Activated CD4-positive, CD25-positive, alpha-beta regulatory T cell (primary cell): Measurements from ENCODE around the gene TMEM208.

Experiments used
- DNase-seq, 4 experiments: peaks; one replicate each; lab custom pipeline; 2025; lab: John Stamatoyannopoulos, UW

The TMEM208 gene

GRCh38 chr16:67226804-67227566 is at the start of gene TMEM208:
Gene TMEM208 (plus strand): TSS chr16:67227130. CDS start chr16:67227219, 89 bp downstream.
- peak; percentile 93 to 98 (median 94) for DNase-seq

- no peak for DNase-seq
Measured at GRCh38 chr16:67177743-67178699, 48.9 kb upstream of the TMEM208 start.

GRCh38 chr16:67179421-67180080 is 47.4 kb upstream of the TMEM208 start:
- no peak for DNase-seq

- DNase-seq = no peak
Measured at GRCh38 chr16:67180166-67180565, 46.8 kb upstream of the TMEM208 start.

GRCh38 chr16:67181346-67181745 is 45.6 kb upstream of the TMEM208 start:
- DNase-seq = no peak

GRCh38 chr16:67182288-67182687 is 44.6 kb upstream of the TMEM208 start:
- DNase-seq = no peak

- no peak for DNase-seq
Measured at GRCh38 chr16:67183284-67183626, 43.7 kb upstream of the TMEM208 start.

GRCh38 chr16:67183627-67184452 is 43.1 kb upstream of the TMEM208 start, which contains the start of gene MATCAP1:
Gene MATCAP1 (minus strand): TSS chr16:67183963. CDS start chr16:67180610, 3,353 bp downstream.
- peak; percentile 81 to 85 (median 82) for DNase-seq

GRCh38 chr16:67184453-67184994 is 42.4 kb upstream of the TMEM208 start:
- no peak for DNase-seq

GRCh38 chr16:67184995-67185650 is 41.8 kb upstream of the TMEM208 start:
- peak; percentile 61 to 81 (median 74) for DNase-seq

- DNase-seq = no peak
Measured at GRCh38 chr16:67185651-67186134, 41.2 kb upstream of the TMEM208 start.

- DNase-seq = no peak
Measured at GRCh38 chr16:67186550-67186950, 40.4 kb upstream of the TMEM208 start.

GRCh38 chr16:67187175-67187890 is 39.6 kb upstream of the TMEM208 start:
- DNase-seq = no peak

GRCh38 chr16:67188323-67188722 is 38.6 kb upstream of the TMEM208 start:
- no peak for DNase-seq

- DNase-seq = no peak
Measured at GRCh38 chr16:67188798-67189197, 38.1 kb upstream of the TMEM208 start.

GRCh38 chr16:67190041-67190440 is 36.9 kb upstream of the TMEM208 start, which contains the start of gene EXOC3L1:
Gene EXOC3L1 (minus strand): TSS chr16:67190136. CDS start chr16:67189676, 460 bp downstream.
- no peak for DNase-seq

- DNase-seq = no peak
Measured at GRCh38 chr16:67190448-67191399, 36.2 kb upstream of the TMEM208 start.

GRCh38 chr16:67191411-67191994 is 35.4 kb upstream of the TMEM208 start:
- no peak for DNase-seq
